CMK (cell line): ENCODE results near the gene GABRR2.

Experiments used
- DNase-seq: peaks from one replicate; pipeline ENCODE4 v3.0.0-alpha.2; 2010; ENCODE audit warnings: low read depth

The GABRR2 gene

DNA sequence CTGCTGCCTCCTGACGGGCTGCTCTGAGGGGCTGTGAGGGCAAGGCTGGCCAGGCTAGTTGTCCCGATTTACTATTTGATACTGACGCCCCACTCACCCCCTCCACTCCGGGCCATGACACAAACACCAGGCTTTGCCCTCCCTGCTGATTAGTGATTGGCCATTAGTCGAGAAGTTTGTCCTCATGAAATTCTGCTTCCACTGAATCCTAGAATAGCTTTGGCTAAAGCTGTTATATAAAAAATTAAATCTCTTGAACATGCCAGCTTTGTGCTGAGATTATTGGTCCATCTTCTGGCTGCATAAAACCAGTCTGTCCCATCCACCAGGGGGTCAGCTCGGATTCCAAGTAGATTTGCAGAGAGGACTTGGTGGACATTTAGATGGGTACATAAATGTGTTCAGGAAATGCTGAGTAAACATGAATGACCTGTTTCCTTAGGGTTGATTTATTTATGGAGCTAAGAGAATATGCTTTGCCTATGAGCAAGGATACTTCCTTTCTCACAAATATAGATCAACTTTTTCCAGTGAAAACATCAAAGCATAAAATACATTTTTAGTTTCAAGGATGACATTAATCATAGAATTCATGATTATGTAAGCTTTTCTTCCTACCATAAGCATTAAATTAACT, at the start of gene GABRR2:
Gene GABRR2 (minus strand): TSS at position 51 of the 637 bp plus-strand sequence. CDS start 134 bp downstream, outside the sequence.
- no peak for DNase-seq

DNA sequence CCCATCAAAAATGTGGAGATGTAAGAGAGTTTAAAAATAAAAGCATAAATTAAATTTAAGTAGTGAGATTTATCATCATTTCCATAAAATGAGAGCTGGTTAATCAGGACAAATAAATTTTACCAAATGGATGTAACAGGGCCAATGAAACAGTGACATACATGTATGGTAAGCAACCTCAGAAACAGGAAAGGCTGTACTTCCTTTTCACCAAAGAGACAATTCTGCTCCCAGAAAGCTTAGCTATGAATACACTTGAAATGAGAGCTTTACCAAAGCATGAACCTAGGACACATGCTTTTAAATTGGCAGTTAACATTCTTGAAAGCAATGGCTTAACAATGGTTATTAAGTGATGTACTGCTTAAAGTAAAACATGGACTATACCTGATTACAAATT, 49.5 kb upstream of the GABRR2 start:
- DNase-seq, result no peak

DNA sequence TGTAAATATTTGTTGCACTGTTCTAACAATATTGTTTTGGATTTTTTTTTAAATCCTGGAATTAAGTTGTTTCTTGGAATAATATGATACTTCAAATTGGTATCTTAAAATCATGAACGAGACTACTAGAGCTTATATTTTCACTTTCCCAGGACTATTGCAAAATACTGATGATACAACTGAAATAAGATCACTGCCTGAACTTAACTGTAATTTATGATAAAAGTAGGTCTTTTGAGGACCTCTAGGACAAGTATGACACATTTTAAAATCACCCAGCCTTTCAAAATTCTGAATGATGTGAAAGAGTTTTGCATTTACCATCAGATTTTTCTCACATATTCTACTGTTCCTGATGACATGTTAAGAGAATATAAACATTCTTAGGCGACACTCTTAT, 46.1 kb upstream of the GABRR2 start:
- no peak for DNase-seq

DNA sequence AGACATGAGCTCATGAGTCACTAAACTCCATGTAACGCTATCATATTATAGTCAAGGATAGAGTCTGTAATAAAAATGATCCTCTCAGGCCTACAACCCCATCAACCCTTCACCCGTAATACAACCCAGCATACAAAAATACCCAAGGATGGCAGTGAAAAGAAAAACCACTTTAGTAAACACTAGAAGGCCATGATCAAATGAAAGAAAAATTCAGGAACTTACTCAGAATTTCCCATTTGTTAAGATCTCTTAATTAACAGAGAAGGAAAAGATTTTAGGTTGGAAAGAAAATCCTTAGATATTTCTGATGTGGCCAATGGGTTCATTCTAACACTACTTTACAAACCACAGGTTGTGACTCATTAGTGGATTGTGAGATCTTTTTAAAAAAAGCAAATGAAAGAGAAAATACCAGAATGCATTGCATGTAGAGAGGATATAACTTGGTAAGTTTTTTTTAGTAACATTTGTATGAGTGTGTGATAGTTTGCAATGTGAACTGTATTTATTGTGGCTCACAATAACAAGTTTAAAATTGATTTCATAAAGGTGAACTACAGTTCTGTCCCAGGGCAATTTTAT, 45.4 kb upstream of the GABRR2 start:
- DNase-seq, result no peak

DNA sequence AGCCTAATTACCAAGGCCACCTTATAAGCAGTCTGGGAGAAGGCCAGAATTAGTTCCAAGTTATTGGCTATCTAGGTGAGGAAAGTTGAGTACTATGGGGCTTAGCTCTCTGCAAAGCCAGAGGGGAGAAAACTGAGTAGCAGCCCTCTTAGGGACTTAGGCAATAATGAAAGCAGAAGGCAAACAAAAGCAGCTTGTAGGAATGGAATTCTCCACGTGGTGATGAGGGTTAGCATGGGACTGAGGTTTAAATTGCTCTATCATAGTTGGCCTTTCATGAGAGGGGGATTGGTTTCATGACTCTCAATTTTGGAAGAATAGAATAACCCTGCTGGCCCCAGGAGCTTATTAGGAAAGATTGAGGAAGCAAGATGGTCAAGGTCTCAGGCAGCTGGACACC, 44.5 kb upstream of the GABRR2 start:
- no peak for DNase-seq

DNA sequence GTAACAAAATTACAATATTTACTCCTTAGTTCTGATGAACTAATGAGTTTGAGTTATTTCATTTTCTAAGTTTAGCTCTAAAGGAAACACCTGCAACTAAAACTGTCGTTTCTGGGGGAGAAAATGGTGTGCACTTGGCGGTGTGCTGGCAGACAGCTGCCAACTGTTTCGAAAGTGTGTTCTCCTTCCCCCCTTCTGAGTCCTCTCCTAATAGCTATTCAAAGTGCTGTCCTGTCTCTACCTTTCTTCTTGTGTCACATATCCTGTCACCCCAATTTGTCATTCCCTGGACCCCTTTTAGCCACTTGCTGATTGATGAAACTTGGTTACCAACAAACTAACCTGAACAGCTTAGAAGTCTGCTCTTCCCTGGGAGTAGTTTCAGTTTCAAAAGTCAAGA, 42.3 kb upstream of the GABRR2 start:
- DNase-seq, result no peak

DNA sequence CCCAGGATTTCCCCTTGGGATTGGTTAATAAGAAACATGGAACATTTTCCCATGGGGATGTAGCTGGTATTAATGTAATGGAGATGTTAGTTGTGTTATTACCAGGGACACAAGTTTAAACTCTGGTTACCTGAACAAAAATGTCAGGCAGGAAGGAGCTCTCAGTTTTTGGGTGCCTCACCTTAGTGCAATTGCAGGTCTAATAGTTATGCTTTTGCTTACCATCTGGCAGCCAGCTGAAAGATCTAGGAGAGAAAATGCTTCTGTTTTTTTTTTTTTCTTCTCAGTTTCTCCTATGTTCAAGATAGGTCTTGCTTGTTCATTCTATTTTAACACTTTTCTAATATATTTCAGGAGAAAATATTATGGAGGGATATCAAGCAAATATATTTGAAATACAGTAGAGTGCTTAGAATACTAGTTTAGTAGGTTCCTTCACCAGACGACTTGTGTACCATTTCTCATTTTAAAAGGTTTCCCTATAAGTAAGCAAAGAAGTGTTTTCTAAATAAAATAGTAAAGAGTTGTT, 41.6 kb upstream of the GABRR2 start:
- no peak for DNase-seq

DNA sequence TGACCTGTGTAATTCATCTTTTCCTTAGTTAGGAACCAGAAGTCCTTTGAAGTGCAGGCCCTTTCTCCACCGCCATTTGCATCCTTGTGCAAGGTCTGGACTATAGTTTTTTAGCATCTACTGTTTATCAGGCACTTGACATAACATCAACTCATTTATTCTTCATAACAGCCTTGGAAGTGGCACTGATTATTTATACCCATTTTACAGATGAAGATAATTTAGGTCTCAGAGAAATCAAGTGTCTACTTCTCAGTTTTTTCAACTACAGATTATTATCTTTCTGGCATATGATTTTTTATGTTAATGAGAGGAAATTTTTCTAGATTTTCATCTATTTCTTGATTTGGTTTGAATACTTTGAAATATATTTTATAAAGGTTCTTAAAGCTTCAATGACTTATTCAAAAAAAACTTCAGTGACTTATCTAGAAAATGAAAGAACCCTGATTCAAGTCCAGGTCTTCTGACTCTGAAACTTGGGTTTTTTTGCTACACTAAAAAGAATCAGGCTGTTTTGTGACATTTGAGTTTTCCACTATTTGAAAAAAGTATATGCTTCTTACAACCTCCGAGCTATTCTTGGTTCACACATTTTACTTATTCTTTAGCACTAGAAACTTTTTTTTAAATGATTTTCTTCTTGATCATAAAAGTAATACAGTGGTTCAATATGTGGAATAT, 40.6 kb upstream of the GABRR2 start:
- no peak for DNase-seq

DNA sequence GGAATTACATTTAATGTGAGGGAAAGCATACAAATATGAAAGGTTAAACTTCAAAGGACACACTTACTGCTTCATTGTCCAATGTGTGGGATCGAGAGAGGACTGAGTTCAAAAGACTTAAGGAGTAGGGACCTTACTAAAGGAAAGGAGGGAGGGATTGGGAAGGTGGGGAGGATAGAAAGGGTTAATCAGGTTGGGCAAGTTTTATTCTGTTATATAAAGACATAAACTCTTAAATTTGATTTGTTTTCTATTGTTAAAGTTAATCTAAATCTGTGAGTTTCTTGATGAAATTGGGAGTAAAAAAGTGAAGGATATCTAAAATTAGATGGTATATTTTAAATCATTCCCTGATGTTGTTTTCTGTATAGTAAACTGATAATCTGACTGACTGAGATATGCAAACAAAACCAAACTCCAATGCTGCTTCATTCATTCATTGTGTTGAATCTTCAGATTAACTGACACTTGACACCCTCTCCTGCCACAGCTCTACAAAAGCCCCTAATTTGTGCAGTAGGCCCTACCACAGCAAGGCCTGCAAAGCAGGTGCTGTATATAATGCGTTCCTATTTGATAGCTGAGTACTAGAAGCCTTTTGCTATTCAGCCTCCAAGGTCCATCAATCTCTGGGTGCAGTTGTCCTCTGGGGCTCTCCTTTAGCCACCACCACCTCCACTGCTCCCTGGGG, 38.7 kb upstream of the GABRR2 start:
- DNase-seq, result no peak

DNA sequence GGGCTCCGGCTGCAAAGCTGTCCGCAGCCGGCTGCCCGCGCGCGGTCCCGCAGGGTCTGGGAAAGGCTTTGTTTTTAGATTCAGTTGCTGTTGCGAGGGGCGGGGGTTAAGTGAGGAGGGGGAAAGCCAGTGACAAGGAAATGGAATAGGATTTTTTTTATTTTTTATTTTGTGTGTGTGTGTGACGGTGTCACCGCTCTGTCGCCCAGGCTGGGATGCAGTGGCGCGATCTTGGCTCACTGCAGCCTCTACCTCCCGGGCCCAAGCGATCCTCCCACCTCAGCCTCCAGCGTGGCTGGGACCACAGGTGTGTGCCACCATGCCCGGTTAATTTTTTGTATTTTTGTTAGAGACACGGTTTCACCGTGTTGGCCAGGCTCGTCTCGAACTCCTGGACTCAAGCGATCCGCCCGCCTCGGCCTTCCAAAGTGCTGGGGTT, 38.0 kb upstream of the GABRR2 start:
- no peak for DNase-seq

DNA sequence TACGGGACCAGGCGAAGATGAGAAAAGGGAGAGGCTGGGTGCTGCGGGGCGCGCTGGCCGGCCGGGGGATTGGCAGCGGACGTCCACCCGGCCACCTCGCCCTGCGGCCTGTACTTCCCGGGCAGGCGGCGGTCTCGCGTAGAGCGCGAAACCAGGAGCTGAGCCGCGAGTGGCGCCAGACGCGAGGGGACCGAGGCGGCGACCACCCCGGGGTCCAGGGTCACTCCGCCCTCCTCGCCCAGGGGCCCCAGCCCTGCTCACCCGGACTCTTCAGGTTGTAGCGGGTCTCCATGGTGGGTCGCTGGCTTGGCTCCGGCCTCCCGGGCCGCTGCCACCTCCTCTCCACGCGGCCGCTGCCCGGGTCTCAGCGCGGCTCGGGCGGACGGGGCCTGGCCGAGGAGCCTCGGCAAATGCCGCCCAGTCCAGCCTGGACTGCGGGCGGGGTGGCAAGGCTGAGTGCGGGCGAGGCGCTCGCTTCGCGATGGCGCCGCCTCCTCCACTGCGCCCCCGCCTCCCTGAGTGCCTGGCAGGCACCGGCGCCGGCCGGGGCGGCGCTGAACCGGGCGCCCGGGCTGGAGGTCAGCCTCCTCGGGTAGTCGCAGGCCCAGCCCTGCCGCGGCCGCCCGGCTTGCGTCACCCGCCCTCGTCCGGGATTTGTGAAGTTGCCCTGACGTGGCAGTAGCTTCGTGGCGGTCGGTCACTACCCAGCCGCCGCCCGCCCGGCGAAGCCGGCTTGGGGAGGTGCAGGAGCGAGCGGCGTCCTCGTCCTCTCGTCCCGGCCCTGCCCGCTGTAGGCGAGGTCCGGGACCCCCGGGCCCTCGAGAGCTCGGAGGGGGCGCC, 37.4 kb upstream of the GABRR2 start, which contains the start of gene UBE2J1:
Gene UBE2J1 (minus strand): TSS at position 445 of the 840 bp plus-strand sequence. CDS start 153 bp downstream, at position 292.
- DNase-seq, result peak; percentile 32

DNA sequence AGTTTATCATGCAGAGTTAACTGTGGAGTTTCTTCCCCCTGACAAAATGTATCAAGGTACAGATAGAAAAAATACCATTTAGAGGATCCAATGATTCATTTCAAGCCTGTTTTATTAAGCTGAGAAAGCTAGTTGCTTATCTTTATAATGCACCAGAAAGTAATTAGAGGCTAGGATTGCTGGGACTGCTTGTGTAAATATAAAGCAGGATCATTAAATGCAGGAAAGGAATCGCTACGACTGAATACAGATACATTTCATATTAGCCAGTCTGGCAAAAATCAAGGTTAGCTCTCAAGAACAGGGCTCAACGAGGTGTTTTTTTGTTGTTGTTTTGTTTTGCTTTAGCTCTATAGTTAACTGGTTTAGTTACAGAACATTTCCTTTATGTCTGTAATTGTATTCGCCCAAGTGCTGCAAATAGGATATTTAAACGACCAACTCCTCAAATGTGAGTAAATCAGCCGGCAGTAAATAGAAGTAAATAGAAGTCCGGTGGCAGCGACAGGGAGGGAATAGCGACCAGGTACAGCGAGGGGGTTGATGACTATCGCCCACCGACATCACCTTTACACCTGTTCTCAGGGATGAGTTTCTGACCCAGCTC, 36.7 kb upstream of the GABRR2 start:
- DNase-seq, result no peak

DNA sequence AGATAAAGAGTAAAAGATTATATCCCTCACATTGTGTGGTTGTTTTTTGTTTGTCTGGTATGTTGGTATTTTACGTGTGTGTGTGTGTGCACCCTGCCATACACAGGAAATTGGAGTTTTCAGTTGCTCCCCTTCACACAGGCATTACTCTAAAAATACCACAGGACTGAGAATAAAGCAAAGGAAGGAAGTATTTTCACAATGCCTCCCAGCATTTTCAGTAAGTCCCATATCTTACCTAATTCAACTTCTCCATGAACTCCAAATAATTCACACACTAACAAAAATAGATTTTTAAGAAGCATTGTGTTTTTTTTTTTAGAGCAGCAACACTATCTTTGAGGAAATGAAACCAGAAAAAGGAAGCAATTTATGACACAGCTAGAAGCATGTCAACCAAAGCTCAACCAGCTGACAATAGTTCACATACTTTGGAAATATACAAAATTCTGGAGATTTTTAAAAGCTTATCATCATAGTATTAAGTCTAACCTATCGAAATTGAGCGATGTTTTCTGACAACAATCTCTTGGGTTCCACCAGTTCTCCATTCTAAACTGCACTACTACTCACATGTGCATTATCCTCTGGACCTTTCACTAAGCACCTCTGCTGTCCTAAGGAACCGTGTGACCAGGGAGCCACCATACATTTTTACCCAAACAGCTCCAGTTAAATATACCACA, 35.3 kb upstream of the GABRR2 start:
- no peak for DNase-seq

DNA sequence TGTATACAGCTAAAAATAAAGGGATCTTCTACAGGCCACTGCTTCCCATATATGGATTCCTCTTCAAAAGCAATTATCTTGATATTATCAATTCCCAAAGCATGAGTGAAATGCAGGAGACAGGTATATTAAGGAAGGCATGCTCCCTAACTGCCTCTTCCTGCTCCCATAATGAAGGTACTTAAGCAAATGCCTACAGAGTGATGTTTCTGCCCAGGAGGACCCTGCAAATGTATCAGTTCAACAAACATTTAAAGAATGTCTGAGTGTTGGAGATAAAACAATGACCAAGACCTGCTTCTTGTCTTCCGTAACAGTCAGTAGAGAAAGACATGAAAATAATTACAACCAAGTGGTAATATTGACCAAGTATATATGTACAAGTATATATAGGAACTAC, 33.3 kb upstream of the GABRR2 start:
- DNase-seq, result no peak

DNA sequence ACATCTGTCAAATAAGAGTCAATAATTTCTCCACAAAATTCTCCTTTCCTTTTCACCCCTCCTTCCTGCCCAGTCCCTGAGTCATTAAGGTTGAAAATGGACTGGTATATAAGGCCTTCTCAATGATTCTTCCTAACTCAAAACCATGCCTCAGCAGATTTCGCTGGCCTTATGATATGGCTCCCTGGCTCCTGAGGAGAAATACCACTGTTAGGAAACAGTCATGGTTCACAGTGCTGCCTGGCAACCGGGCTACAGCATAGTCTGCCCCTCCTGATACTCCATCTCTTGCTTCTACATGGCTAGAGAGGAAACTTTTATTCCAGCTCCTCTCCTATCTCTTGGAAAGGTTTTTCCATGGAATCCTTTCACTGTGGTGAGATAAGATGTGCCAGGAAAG, 32.7 kb upstream of the GABRR2 start:
- DNase-seq, result no peak

DNA sequence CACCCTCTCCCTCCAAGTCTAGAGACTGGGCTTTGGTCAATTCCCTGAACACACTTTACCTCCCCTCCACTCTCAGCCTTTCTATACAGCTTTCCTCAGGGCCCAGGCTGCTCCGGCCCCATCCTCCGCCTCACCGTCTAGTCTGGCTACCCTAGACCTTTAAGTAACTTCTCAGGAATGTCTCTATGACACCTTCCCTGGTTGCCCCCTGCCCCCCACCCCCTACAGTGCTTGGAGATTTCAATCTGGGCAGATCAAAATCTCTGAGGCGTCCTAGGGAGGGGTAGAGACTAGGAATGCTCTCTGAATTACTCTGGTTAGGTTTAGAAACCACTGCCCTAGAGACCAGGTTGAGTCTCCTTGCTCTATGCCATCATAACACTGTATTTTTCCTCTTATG, 31.3 kb upstream of the GABRR2 start:
- no peak for DNase-seq

DNA sequence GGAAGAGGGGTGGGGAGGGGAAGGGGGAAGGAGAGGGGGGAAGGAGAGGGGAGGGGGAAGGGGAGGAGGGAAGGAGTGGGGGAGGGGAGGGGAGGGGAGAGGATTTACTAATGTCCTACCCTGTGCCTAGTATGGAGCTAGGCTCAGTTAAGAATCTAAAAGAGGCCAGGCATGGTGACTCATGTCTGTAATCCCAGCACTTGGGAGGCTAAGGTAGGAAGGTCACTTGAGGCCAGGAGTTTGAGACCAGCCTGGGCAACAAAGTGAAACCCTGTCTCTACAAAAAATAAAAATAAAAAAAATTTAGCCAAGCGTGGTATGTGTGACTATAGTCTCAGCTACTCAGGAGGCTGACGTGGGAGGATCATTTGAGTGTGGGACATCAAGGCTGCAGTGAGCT, 24.5 kb upstream of the GABRR2 start:
- DNase-seq, result no peak

DNA sequence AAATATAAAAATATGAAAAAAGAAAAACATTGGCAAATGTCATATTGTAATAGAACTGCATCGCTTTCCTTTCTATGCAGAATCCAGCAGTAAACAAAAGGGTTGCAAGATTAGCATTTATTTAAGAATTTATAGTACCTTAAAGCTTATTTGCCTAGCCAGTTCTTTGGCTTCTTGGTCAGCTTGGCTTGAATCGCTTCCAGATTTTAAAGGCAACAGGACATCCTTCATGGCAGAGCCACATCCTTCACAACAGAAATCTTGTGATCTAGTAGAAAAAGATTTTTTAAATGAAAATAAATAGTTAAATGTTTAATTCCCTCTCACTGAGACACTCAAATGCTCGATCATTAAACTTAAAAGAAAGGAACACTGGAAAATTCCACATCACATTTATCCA, 20.1 kb upstream of the GABRR2 start:
- no peak for DNase-seq

DNA sequence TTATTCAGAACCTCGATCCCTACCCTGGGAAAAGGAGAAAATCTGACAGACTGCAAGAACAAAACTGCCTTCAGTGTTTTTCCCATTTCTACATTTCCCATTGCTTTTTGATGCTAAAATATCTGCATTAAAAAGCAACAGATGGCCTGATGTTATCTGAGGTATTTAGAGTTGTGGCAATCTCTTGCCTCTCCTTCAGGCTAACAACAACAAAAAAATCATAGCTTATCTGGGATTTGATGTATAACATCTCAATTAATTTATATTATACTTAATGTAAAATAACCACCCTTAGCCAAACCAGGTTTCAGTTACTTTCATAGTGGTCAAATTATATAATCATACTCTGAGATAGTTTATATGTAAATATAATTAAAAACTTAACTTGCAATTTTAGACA, 15.8 kb upstream of the GABRR2 start:
- DNase-seq, result no peak

DNA sequence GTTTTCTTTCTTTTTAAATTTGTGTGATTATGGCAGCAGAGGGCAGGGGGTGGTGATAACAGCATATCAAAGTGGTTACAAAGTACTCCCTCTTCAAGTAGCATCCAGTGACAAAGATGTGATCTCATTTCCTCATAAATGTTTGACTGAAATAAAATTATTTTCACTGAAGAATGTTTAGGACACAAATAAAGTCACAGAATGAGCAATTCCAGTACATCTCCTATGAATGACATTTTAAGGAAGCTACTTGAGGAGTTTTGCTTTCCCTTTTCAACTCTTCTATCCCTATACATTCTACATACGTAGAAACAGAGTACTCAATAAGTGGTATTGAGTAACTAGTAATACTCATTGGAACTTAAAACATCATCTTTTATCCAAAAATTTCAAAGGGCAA, 13.9 kb upstream of the GABRR2 start:
- DNase-seq, result no peak

DNA sequence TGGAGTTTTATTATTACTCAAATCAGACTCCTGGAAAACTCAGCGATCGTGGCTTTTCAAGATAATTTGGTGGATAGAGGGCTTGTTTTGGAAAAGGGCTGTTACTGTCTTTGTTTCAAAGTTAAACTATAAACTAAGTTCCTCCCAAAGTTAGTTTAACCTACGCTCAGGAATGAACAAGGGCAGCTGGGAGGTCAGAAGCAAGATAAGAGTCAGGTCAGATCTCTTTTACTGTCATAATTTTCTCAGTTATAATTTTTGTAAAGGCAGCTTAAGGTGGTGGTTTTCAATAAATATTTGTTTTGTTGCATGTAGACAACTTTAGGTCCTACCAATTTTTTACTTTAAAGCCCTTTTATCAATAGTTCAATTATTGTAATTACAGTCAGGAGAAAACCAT, 9.2 kb upstream of the GABRR2 start:
- DNase-seq, result no peak
